ENCODE results near the gene ZNF217. TPM values are rescaled to one million over a fixed set of nuclear protein-coding genes. Genes with fewer than 3 reads are reported as not detected.
"Not testable (repeated sequence)": the region's sequence is repeated elsewhere in the genome, so short reads cannot be mapped to it uniquely, and the experiment has no call there.

Gene ZNF217
- total and polyA plus RNA-seq, 10 of the 15 experiments (the other 5 are each of a cell fraction or from before 2014, with no cell fraction given): 8.5 to 76.6 (median 40.6) TPM

GRCh38 chr20:53605401-53605800 lies 11.8 kb upstream of the ZNF217 start:
- FAIRE-seq; DNase-seq (ENCODE audit: low read depth, low spot score); H3K4me3 ChIP-seq; H3K27ac ChIP-seq (ENCODE audit: control insufficient read depth, insufficient read depth); RAD21 ChIA-PET (ENCODE audit: unreplicated experiment); POLR2A ChIA-PET; H3K9ac ChIP-seq (ENCODE audit: control insufficient read depth, insufficient read depth, low read length); H3K27me3 ChIP-seq (replicated peaks in 1 of 2; ENCODE audit: control insufficient read depth in 2 of 2, insufficient read depth in 2 of 2, low read length in 1 of 2); SMC1A ChIA-PET (ENCODE audit: uncharacterized antibody, unreplicated experiment); H3K36me3 ChIP-seq (ENCODE audit: control insufficient read depth in 2 of 2, insufficient read depth in 2 of 2, low read length in 1 of 2); H2AFZ ChIP-seq (ENCODE audit: control insufficient read depth, low read depth, low read length); BruUV-seq (replicated peaks); in situ Hi-C loops (cut with MboI); H4K20me1 ChIP-seq (ENCODE audit: control insufficient read depth, insufficient read depth); H3K4me2 ChIP-seq (ENCODE audit: control insufficient read depth, insufficient read depth); H3K4me1 ChIP-seq (ENCODE audit: control insufficient read depth, insufficient read depth, low read length); ATAC-seq; CTCF ChIA-PET; H3K9me3 ChIP-seq (replicated peaks; ENCODE audit: control insufficient read depth, insufficient read depth, low read length); intact Hi-C loops (cut with micrococcal nuclease; ENCODE audit: unreplicated experiment): not testable (repeated sequence)
- over 99% methylated on average over 5 of the region's 5 CpGs for WGBS (ENCODE audit: insufficient coverage, insufficient replicate concordance, low lambda C conversion rate, missing lambda C conversion rate)
- H3K79me2 ChIP-seq (ENCODE audit: control insufficient read depth, insufficient read depth, low read length): peaks cover 35% of the 10 kb centered on the region
- peak; percentile 79; the same call in 1 of the 2 replicates for TF ChIP-seq NFXL1 (IDR thresholded peaks at IDR 0.05; ENCODE audit: borderline replicate concordance)
- peak in 1 of 2 experiments; percentile 93; a peak in 2 of 4 replicates for TF ChIP-seq ETV6 (conservative IDR thresholded peaks at IDR 0.05 in 1 of 2, IDR thresholded peaks at IDR 0.05 in 1 of 2; ENCODE audit: borderline replicate concordance in 1 of 2, low read depth in 1 of 2)

- H3K4me2 ChIP-seq (ENCODE audit: control insufficient read depth, insufficient read depth); FAIRE-seq; RAD21 ChIA-PET (ENCODE audit: unreplicated experiment); ATAC-seq; DNase-seq (ENCODE audit: low read depth, low spot score); SMC1A ChIA-PET (ENCODE audit: uncharacterized antibody, unreplicated experiment); H4K20me1 ChIP-seq (ENCODE audit: control insufficient read depth, insufficient read depth); BruUV-seq (replicated peaks); H3K27me3 ChIP-seq (replicated peaks in 1 of 2; ENCODE audit: control insufficient read depth in 2 of 2, insufficient read depth in 2 of 2, low read length in 1 of 2); H3K4me3 ChIP-seq; intact Hi-C loops (cut with micrococcal nuclease; ENCODE audit: unreplicated experiment); POLR2A ChIA-PET; H3K9me3 ChIP-seq (replicated peaks; ENCODE audit: control insufficient read depth, insufficient read depth, low read length); H3K4me1 ChIP-seq (ENCODE audit: control insufficient read depth, insufficient read depth, low read length); H2AFZ ChIP-seq (ENCODE audit: control insufficient read depth, low read depth, low read length); H3K27ac ChIP-seq (ENCODE audit: control insufficient read depth, insufficient read depth); in situ Hi-C loops (cut with MboI); H3K36me3 ChIP-seq (ENCODE audit: control insufficient read depth in 2 of 2, insufficient read depth in 2 of 2, low read length in 1 of 2); H3K9ac ChIP-seq (ENCODE audit: control insufficient read depth, insufficient read depth, low read length); CTCF ChIA-PET: not testable (repeated sequence)
- 67% methylated on average over 1 of the region's 5 CpGs for WGBS (ENCODE audit: insufficient coverage, insufficient replicate concordance, low lambda C conversion rate, missing lambda C conversion rate)
- H3K79me2 ChIP-seq (ENCODE audit: control insufficient read depth, insufficient read depth, low read length): peaks cover 34% of the 10 kb centered on the region
Observed at GRCh38 chr20:53604846-53605245, 11.2 kb upstream of the ZNF217 start.

All from GM12878 (cell line).